ENCODE measurements around the gene LAMA2. TPM values are rescaled to one million over a fixed set of nuclear protein-coding genes. Genes with fewer than 3 reads are reported as not detected.

The LAMA2 gene
- polyA plus RNA-seq, 3 donors = not detected

DNA sequence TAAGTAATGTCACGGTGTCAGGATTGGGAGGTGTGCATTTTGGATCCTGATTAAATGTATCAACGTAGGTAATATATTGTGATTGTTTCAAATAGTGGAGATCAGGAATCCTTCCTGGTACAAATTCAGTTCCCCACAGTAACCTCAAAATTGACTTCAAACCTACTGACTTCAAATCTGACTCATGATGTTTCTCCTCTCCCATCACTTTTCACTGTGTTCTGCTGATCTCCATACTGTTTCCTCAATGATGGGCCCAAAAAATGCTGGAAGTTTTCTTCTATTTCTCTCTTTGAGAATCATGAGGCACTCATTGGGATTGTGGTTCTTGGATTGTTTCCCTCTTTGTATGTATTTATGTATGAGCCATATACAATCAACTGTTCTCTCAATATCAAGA lies 35.9 kb downstream of the LAMA2 start:
- peaks cover 0 to 3% (median 1%) of the 10 kb centered on the region in 3 donors for H3K27me3 Mint-ChIP-seq (ENCODE audit: low read depth in 3 of 3)
- H3K79me2 ChIP-seq (ENCODE audit: insufficient read depth, low read length) = no peaks in the 10 kb centered on the region
- no peaks in the 10 kb centered on the region for H3K27me3 ChIP-seq (ENCODE audit: control insufficient read depth in 2 of 2, insufficient read depth in 2 of 2, low read length in 2 of 2)
- no peaks in the 10 kb centered on the region for H3K9me3 ChIP-seq (replicated peaks in 1 of 2; ENCODE audit: control insufficient read depth in 1 of 2, insufficient read depth in 1 of 2, low read length in 2 of 2)
- no CpG with 5 or more reads among the region's 2 CpGs for WGBS (ENCODE audit: insufficient coverage)
- no peaks in the 10 kb centered on the region for H4K20me1 ChIP-seq (ENCODE audit: insufficient read depth, low read length)
- no peak overlapping the region for H3K9ac ChIP-seq (ENCODE audit: insufficient read depth, low read length, poor library complexity, severe bottlenecking)
- DNase-seq = no peak
- H3K4me2 ChIP-seq (replicated peaks; ENCODE audit: extremely low read depth, low read length, poor library complexity, severe bottlenecking) = no peak overlapping the region
- H3K9me3 Mint-ChIP-seq = peaks cover 0 to 8% (median 2%) of the 10 kb centered on the region in 7 donors
- H3K4me3 ChIP-seq (replicated peaks in 1 of 3; ENCODE audit: low read depth in 2 of 3, low read length in 3 of 3) = no peak overlapping the region
- no peak overlapping the region for H2AFZ ChIP-seq (ENCODE audit: insufficient read depth, low read depth, low read length, poor library complexity, severe bottlenecking)
- intact Hi-C loops (cut with micrococcal nuclease) = no loop called here
- H3K4me1 Mint-ChIP-seq = no peaks in the 10 kb centered on the region
- no peak overlapping the region for H3K27ac ChIP-seq (ENCODE audit: low read depth in 1 of 2, low read length in 2 of 2)
- no peak overlapping the region for H3K4me3 Mint-ChIP-seq
- no peaks in the 10 kb centered on the region for H3K4me1 ChIP-seq (ENCODE audit: control insufficient read depth in 1 of 2, insufficient read depth in 2 of 2, low read length in 2 of 2)
- H3K36me3 ChIP-seq (replicated peaks in 1 of 2; ENCODE audit: control insufficient read depth in 1 of 2, insufficient read depth in 2 of 2, low read length in 2 of 2) = no peaks in the 10 kb centered on the region
- H3K27ac Mint-ChIP-seq = no peak overlapping the region
- no peaks in the 10 kb centered on the region for H3K36me3 Mint-ChIP-seq
- TF ChIP-seq, protein P1, sequence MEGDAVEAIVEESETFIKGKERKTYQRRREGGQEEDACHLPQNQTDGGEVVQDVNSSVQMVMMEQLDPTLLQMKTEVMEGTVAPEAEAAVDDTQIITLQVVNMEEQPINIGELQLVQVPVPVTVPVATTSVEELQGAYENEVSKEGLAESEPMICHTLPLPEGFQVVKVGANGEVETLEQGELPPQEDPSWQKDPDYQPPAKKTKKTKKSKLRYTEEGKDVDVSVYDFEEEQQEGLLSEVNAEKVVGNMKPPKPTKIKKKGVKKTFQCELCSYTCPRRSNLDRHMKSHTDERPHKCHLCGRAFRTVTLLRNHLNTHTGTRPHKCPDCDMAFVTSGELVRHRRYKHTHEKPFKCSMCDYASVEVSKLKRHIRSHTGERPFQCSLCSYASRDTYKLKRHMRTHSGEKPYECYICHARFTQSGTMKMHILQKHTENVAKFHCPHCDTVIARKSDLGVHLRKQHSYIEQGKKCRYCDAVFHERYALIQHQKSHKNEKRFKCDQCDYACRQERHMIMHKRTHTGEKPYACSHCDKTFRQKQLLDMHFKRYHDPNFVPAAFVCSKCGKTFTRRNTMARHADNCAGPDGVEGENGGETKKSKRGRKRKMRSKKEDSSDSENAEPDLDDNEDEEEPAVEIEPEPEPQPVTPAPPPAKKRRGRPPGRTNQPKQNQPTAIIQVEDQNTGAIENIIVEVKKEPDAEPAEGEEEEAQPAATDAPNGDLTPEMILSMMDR (IDR thresholded peaks at IDR 0.05) = no peak

GRCh38 chr6:128919412-128920180 lies 36.7 kb downstream of the LAMA2 start:
- Histone ChIP-seq H4K20me1 (ENCODE audit: insufficient read depth, low read length) (no peaks in the 10 kb centered on the region), H3K4me2 (replicated peaks; ENCODE audit: extremely low read depth, low read length, poor library complexity, severe bottlenecking) (no peak overlapping the region), H2AFZ (ENCODE audit: insufficient read depth, low read depth, low read length, poor library complexity, severe bottlenecking) (no peak overlapping the region), H3K9ac (ENCODE audit: insufficient read depth, low read length, poor library complexity, severe bottlenecking) (no peak overlapping the region), H3K27ac (ENCODE audit: low read depth in 1 of 2, low read length in 2 of 2) (no peak overlapping the region), H3K27me3 (ENCODE audit: control insufficient read depth in 2 of 2, insufficient read depth in 2 of 2, low read length in 2 of 2) (no peaks in the 10 kb centered on the region), H3K36me3 (replicated peaks in 1 of 2; ENCODE audit: control insufficient read depth in 1 of 2, insufficient read depth in 2 of 2, low read length in 2 of 2) (no peaks in the 10 kb centered on the region), H3K79me2 (ENCODE audit: insufficient read depth, low read length) (no peaks in the 10 kb centered on the region), H3K4me3 (replicated peaks in 1 of 3; ENCODE audit: low read depth in 2 of 3, low read length in 3 of 3) (no peak overlapping the region), H3K9me3 (replicated peaks in 1 of 2; ENCODE audit: control insufficient read depth in 1 of 2, insufficient read depth in 1 of 2, low read length in 2 of 2) (no peaks in the 10 kb centered on the region), H3K4me1 (ENCODE audit: control insufficient read depth in 1 of 2, insufficient read depth in 2 of 2, low read length in 2 of 2) (no peaks in the 10 kb centered on the region)
- no peaks in the 10 kb centered on the region for H3K4me1 Mint-ChIP-seq
- H3K27me3 Mint-ChIP-seq (ENCODE audit: low read depth in 3 of 3) = peaks cover 0 to 3% (median 1%) of the 10 kb centered on the region in 3 donors
- no peak for DNase-seq
- no peak overlapping the region for H3K27ac Mint-ChIP-seq
- no peaks in the 10 kb centered on the region for H3K36me3 Mint-ChIP-seq
- WGBS (ENCODE audit: insufficient coverage) = no CpG with 5 or more reads among the region's 2 CpGs
- no peak overlapping the region for H3K4me3 Mint-ChIP-seq
- intact Hi-C loops (cut with micrococcal nuclease) = no loop called here
- TF ChIP-seq, protein P1 (IDR thresholded peaks at IDR 0.05) = no peak
- peaks cover 0 to 10% (median 2%) of the 10 kb centered on the region in 7 donors for H3K9me3 Mint-ChIP-seq
